Measurements from ENCODE around the gene PI4K2B.
A peak's percentile ranks its signal among the peaks of the same experiment; 100 is the strongest.
"Not testable (repeated sequence)": the region's sequence is repeated elsewhere in the genome, so short reads cannot be mapped to it uniquely, and the experiment has no call there.

The PI4K2B gene

DNA sequence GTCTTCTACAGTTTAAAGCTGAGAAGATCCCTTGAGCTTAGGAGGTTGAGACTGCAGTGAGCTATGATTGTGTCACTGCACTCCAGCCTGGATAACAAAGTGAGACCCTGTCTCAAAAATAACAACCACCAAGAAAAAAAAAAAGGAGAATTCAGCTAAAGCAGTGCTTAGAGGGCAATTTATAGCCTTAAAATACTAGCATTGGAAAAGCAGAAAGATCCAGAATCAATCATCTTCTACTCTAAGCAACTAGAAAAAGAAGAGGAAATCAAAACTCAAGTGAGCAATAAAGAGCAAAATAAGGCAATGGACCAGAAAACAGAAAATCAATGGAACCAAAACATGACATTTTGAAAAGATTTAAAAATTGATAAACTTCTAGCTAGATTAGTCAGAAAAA, 639 bp upstream of the PI4K2B start:
- POLR2A ChIA-PET, result no interaction called here
- H3K36me3 ChIP-seq (ENCODE audit: control insufficient read depth in 4 of 4, insufficient read depth in 4 of 4, low read length in 3 of 4), result peaks cover 0 to 2% (median 0%) of the 10 kb centered on the region in 4 experiments
- peaks cover 8 to 31% (median 17%) of the 10 kb centered on the region in 4 experiments for H3K4me1 ChIP-seq (ENCODE audit: control extremely low read depth in 1 of 4, control insufficient read depth in 4 of 4, insufficient read depth in 4 of 4, low read length in 3 of 4)
- CTCF ChIA-PET, result interaction anchor here (0.8 to 1.5 kb wide), 6 partner anchors 9 to 79 kb away, joined by 3 to 6 read pairs (median 3); no protein-coding TSS in a partner anchor
- H3K27ac ChIP-seq (ENCODE audit: insufficient read depth in 1 of 2, low read depth in 1 of 2, low read length in 2 of 2, poor library complexity in 1 of 2, severe bottlenecking in 2 of 2), result peak overlapping the region in 1 of 2 experiments; percentile 43
- H3K9me3 ChIP-seq (ENCODE audit: control extremely low read depth in 1 of 5, control insufficient read depth in 4 of 5, insufficient read depth in 2 of 5, low read depth in 1 of 5, low read length in 4 of 5), result peaks cover 8 to 22% (median 10%) of the 10 kb centered on the region in 5 experiments
- H3K27me3 ChIP-seq (replicated peaks in 2 of 5; ENCODE audit: control insufficient read depth in 4 of 5, insufficient read depth in 5 of 5, low read length in 4 of 5), result no peaks in the 10 kb centered on the region
- peak overlapping the region in 5 of 7 experiments; percentile 17 to 97 (median 54) for H3K4me3 ChIP-seq (ENCODE audit: control insufficient read depth in 1 of 7, extremely low read depth in 1 of 7, insufficient read depth in 4 of 7, low read depth in 2 of 7, low read length in 6 of 7)
- no peak for DNase-seq

DNA sequence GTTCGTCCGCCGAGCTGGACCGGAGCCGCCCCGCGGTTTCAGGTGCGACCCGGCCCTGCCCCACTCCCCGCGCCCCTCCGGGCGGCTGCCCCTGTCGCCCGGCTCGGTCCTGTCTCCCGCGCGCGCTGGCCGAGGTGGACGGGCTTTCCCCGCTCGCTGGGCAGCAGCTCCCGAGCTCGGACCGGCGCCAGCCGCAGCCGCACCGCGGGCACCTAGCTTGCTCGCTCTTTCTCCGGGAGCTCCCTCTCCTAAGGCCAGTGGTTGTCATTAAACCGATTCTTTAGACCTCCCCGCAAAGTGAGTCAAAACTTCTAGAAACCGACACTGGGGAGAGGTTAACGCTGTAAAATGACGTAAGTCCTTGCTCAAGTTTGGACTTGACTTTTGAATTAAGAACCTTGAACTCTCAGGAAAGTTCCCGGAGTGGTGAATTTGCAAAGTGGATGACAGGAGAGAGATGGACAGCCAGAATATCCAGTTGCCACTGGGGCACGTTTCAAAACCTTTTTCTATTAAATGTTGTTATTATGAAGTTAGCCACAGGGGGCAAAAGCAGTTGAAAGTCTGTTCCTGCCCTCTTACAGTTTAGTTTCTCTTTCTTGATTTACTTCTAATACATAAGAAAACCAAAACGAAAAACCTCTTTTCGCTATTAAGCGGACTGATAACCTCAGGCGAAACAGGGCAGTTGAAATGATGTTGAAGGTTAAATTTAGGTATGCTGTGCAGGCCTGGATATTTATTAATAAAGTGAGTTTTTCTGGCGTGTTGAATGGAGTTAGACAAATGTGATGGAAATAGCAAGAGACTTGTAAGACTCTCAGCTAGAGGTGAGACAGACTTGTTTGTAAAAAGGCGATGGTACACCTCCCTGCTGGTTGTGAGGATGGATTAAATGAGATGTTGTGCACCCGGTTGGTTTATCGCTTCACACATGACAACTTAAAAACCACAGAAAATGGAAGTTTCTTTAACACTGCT, 847 bp downstream of the PI4K2B start:
- H3K4me3 ChIP-seq (ENCODE audit: control insufficient read depth in 1 of 7, extremely low read depth in 1 of 7, insufficient read depth in 4 of 7, low read depth in 2 of 7, low read length in 6 of 7), result peak overlapping the region; percentile 81 to 97 (median 93)
- peak; percentile 86 to 91 (median 91) for DNase-seq
- H3K36me3 ChIP-seq (ENCODE audit: control insufficient read depth in 4 of 4, insufficient read depth in 4 of 4, low read length in 3 of 4), result peaks cover 0 to 2% (median 0%) of the 10 kb centered on the region in 4 experiments
- peak overlapping the region; percentile 59 to 74 for H3K27ac ChIP-seq (ENCODE audit: insufficient read depth in 1 of 2, low read depth in 1 of 2, low read length in 2 of 2, poor library complexity in 1 of 2, severe bottlenecking in 2 of 2)
- no peaks in the 10 kb centered on the region for H3K27me3 ChIP-seq (replicated peaks in 2 of 5; ENCODE audit: control insufficient read depth in 4 of 5, insufficient read depth in 5 of 5, low read length in 4 of 5)
- ChIA-PET CTCF (interaction anchor here (0.7 to 1.5 kb wide), 9 partner anchors 17 to 133 kb away, joined by 3 to 4 read pairs (median 4); partner anchors contain the start of gene ZCCHC4), POLR2A (interaction anchor here (0.6 kb wide), 2 partner anchors 55 to 76 kb away, joined by 3 to 4 read pairs; no protein-coding TSS in a partner anchor)
- H3K4me1 ChIP-seq (ENCODE audit: control extremely low read depth in 1 of 4, control insufficient read depth in 4 of 4, insufficient read depth in 4 of 4, low read length in 3 of 4), result peaks cover 8 to 34% (median 20%) of the 10 kb centered on the region in 4 experiments
- peaks cover 3 to 15% (median 10%) of the 10 kb centered on the region in 5 experiments for H3K9me3 ChIP-seq (ENCODE audit: control extremely low read depth in 1 of 5, control insufficient read depth in 4 of 5, insufficient read depth in 2 of 5, low read depth in 1 of 5, low read length in 4 of 5)
- 0% methylated on average over 30 of the region's 49 CpGs for WGBS (ENCODE audit: insufficient coverage)

DNA sequence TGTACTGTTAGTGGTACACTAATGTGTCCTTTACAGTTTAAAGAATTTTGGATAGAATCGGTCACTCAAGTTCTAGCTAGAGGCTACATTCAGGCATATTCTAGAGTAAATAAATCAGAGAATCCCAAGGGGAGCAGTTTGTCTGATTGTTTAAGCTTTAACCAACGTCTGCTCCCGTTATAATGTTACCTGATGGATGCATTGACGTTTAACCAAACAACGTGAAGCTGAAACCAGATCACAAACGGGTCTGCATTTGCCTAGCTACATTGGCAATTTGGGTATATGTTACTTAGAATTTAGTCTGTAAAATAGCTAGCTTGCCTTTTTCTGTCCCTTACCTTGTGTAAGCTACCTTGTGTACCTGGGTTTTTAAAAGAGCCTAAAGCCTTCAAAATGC, 1.6 kb downstream of the PI4K2B start:
- H3K4me1 ChIP-seq (ENCODE audit: control extremely low read depth in 1 of 4, control insufficient read depth in 4 of 4, insufficient read depth in 4 of 4, low read length in 3 of 4), result peaks cover 8 to 40% (median 26%) of the 10 kb centered on the region in 4 experiments
- peaks cover 2 to 10% (median 4%) of the 10 kb centered on the region in 5 experiments for H3K9me3 ChIP-seq (ENCODE audit: control extremely low read depth in 1 of 5, control insufficient read depth in 4 of 5, insufficient read depth in 2 of 5, low read depth in 1 of 5, low read length in 4 of 5)
- WGBS (ENCODE audit: insufficient coverage), result 44% methylated on average over 6 of the region's 6 CpGs
- ChIA-PET POLR2A (interaction anchor here (0.6 kb wide), 1 partner anchor 75 kb away, joined by 3 read pairs; no protein-coding TSS in a partner anchor), CTCF (interaction anchor here (0.7 to 1.5 kb wide), 8 partner anchors 17 to 132 kb away, joined by 3 to 4 read pairs (median 4); partner anchors contain the start of gene ZCCHC4)
- no peak for DNase-seq
- H3K27ac ChIP-seq (ENCODE audit: insufficient read depth in 1 of 2, low read depth in 1 of 2, low read length in 2 of 2, poor library complexity in 1 of 2, severe bottlenecking in 2 of 2), result peak overlapping the region; percentile 59 to 74
- H3K27me3 ChIP-seq (replicated peaks in 2 of 5; ENCODE audit: control insufficient read depth in 4 of 5, insufficient read depth in 5 of 5, low read length in 4 of 5), result no peaks in the 10 kb centered on the region
- peaks cover 0 to 2% (median 0%) of the 10 kb centered on the region in 4 experiments for H3K36me3 ChIP-seq (ENCODE audit: control insufficient read depth in 4 of 4, insufficient read depth in 4 of 4, low read length in 3 of 4)
- peak overlapping the region in 6 of 7 experiments; percentile 81 to 97 (median 92) for H3K4me3 ChIP-seq (ENCODE audit: control insufficient read depth in 1 of 7, extremely low read depth in 1 of 7, insufficient read depth in 4 of 7, low read depth in 2 of 7, low read length in 6 of 7)

DNA sequence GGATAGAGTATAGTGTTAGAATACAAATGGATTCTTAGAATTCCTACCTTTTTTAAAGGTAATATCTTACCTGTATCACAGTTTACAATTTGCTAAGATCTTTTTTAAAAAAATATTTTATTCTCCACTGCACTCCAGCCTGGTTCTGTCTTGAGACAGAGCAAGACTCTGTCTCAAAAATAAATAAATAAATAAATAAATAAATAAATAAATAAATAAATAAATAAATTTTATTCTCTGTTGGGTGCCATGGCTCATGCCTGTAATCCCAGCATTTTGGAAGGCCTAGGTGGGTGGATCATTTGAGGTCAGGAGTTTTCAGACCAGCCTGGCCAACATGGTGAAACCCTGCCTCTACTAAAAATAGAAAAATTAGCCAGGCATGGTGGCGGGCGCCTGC, 2.2 kb downstream of the PI4K2B start:
- Histone ChIP-seq H3K4me1 (ENCODE audit: control extremely low read depth in 1 of 4, control insufficient read depth in 4 of 4, insufficient read depth in 4 of 4, low read length in 3 of 4) (peaks cover 8 to 44% (median 29%) of the 10 kb centered on the region in 4 experiments), H3K9me3 (ENCODE audit: control extremely low read depth in 1 of 5, control insufficient read depth in 4 of 5, insufficient read depth in 2 of 5, low read depth in 1 of 5, low read length in 4 of 5) (peaks cover 2 to 10% (median 4%) of the 10 kb centered on the region in 5 experiments), H3K4me3 (ENCODE audit: control insufficient read depth in 1 of 7, extremely low read depth in 1 of 7, insufficient read depth in 4 of 7, low read depth in 2 of 7, low read length in 6 of 7) (peak overlapping the region in 3 of 7 experiments; percentile 81 to 97 (median 91))
- H3K36me3 ChIP-seq (ENCODE audit: control insufficient read depth in 4 of 4, insufficient read depth in 4 of 4, low read length in 3 of 4); DNase-seq; H3K27me3 ChIP-seq (replicated peaks in 2 of 5; ENCODE audit: control insufficient read depth in 4 of 5, insufficient read depth in 5 of 5, low read length in 4 of 5); H3K27ac ChIP-seq (ENCODE audit: insufficient read depth in 1 of 2, low read depth in 1 of 2, low read length in 2 of 2, poor library complexity in 1 of 2, severe bottlenecking in 2 of 2); POLR2A ChIA-PET: not testable (repeated sequence)
- 90% methylated on average over 2 of the region's 2 CpGs for WGBS (ENCODE audit: insufficient coverage)
- CTCF ChIA-PET, result interaction anchor here (1.1 to 1.5 kb wide), 5 partner anchors 21 to 132 kb away, joined by 3 to 4 read pairs (median 4); partner anchors contain the start of gene ZCCHC4

DNA sequence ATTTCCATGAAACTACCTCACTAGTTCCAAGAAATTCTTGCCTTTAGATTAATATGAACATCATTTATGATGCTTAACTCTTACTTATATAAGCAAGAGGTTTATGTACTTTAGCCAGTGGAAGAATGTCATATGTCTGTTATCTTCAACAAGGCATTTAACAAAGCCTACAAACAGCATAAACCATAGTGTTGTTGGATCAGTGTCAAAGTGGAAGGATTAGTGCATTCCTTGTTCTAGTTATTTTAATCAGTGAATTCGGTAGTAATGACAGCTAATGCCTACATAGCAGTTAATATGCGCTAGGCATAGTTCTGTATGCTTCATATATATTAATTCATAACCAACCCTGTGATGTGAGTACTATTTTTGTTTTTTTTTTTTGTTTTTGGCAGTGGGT, 3.1 kb downstream of the PI4K2B start:
- WGBS (ENCODE audit: insufficient coverage), result no CpG with 5 or more reads among the region's 2 CpGs
- Histone ChIP-seq H3K27ac (ENCODE audit: insufficient read depth in 1 of 2, low read depth in 1 of 2, low read length in 2 of 2, poor library complexity in 1 of 2, severe bottlenecking in 2 of 2) (no peak overlapping the region), H3K27me3 (replicated peaks in 2 of 5; ENCODE audit: control insufficient read depth in 4 of 5, insufficient read depth in 5 of 5, low read length in 4 of 5) (no peaks in the 10 kb centered on the region), H3K36me3 (ENCODE audit: control insufficient read depth in 4 of 4, insufficient read depth in 4 of 4, low read length in 3 of 4) (peaks cover 0 to 2% (median 0%) of the 10 kb centered on the region in 4 experiments), H3K9me3 (ENCODE audit: control extremely low read depth in 1 of 5, control insufficient read depth in 4 of 5, insufficient read depth in 2 of 5, low read depth in 1 of 5, low read length in 4 of 5) (peaks cover 2 to 10% (median 4%) of the 10 kb centered on the region in 5 experiments), H3K4me3 (ENCODE audit: control insufficient read depth in 1 of 7, extremely low read depth in 1 of 7, insufficient read depth in 4 of 7, low read depth in 2 of 7, low read length in 6 of 7) (peak overlapping the region in 2 of 7 experiments; percentile 37 to 44), H3K4me1 (ENCODE audit: control extremely low read depth in 1 of 4, control insufficient read depth in 4 of 4, insufficient read depth in 4 of 4, low read length in 3 of 4) (peaks cover 8 to 44% (median 29%) of the 10 kb centered on the region in 4 experiments)
- ChIA-PET POLR2A (no interaction called here), CTCF (interaction anchor here (0.6 to 0.7 kb wide), 2 partner anchors 57 to 61 kb away, joined by 3 read pairs; no protein-coding TSS in a partner anchor)
- no peak for DNase-seq

DNA sequence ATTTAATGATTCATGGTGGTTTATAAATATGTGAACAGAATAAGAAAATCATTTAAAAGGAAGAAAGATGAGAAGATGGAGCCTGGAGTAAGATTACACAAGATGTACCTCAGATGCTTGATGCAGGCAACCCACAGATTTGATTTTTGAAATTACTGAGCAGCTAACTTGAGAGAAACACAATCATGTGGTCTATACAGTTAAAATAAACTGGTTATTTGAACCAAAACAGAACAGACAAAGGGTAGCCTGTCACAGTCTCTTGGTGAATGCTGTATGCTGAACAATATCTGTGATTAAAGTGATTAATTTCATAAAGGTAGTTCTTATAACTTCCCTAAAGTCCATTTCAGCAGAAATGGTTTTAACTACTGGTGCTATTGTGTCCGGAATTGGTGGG, 4.2 kb downstream of the PI4K2B start:
- H3K27ac ChIP-seq (ENCODE audit: insufficient read depth in 1 of 2, low read depth in 1 of 2, low read length in 2 of 2, poor library complexity in 1 of 2, severe bottlenecking in 2 of 2), result no peak overlapping the region
- peaks cover 0 to 3% (median 0%) of the 10 kb centered on the region in 5 experiments for H3K9me3 ChIP-seq (ENCODE audit: control extremely low read depth in 1 of 5, control insufficient read depth in 4 of 5, insufficient read depth in 2 of 5, low read depth in 1 of 5, low read length in 4 of 5)
- WGBS (ENCODE audit: insufficient coverage), result 100% methylated on average over 1 of the region's 1 CpG
- no peaks in the 10 kb centered on the region for H3K27me3 ChIP-seq (replicated peaks in 2 of 5; ENCODE audit: control insufficient read depth in 4 of 5, insufficient read depth in 5 of 5, low read length in 4 of 5)
- POLR2A ChIA-PET, result no interaction called here
- CTCF ChIA-PET, result interaction anchor here (1.7 to 2.9 kb wide), 2 partner anchors 74 to 129 kb away, joined by 5 to 6 read pairs; partner anchors contain the start of gene ZCCHC4
- peaks cover 0 to 2% (median 0%) of the 10 kb centered on the region in 4 experiments for H3K36me3 ChIP-seq (ENCODE audit: control insufficient read depth in 4 of 4, insufficient read depth in 4 of 4, low read length in 3 of 4)
- DNase-seq, result no peak
- no peak overlapping the region for H3K4me3 ChIP-seq (ENCODE audit: control insufficient read depth in 1 of 7, extremely low read depth in 1 of 7, insufficient read depth in 4 of 7, low read depth in 2 of 7, low read length in 6 of 7)
- peaks cover 8 to 44% (median 31%) of the 10 kb centered on the region in 4 experiments for H3K4me1 ChIP-seq (ENCODE audit: control extremely low read depth in 1 of 4, control insufficient read depth in 4 of 4, insufficient read depth in 4 of 4, low read length in 3 of 4)

All from common myeloid progenitor, CD34-positive (primary cell).